ENCODE measurements around the gene OCSTAMP.

Gene OCSTAMP, protein sequence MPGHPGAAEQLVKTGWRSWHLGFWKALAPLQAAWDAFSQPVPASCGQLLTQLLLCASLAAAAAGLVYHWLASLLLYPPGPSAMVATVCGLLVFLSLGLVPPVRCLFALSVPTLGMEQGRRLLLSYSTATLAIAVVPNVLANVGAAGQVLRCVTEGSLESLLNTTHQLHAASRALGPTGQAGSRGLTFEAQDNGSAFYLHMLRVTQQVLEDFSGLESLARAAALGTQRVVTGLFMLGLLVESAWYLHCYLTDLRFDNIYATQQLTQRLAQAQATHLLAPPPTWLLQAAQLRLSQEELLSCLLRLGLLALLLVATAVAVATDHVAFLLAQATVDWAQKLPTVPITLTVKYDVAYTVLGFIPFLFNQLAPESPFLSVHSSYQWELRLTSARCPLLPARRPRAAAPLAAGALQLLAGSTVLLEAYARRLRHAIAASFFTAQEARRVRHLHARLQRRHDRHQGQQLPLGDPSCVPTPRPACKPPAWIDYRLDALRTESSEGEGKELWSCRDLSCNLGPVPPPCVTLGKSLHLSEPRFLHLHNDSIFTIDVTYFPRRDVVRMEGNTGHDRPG

DNA sequence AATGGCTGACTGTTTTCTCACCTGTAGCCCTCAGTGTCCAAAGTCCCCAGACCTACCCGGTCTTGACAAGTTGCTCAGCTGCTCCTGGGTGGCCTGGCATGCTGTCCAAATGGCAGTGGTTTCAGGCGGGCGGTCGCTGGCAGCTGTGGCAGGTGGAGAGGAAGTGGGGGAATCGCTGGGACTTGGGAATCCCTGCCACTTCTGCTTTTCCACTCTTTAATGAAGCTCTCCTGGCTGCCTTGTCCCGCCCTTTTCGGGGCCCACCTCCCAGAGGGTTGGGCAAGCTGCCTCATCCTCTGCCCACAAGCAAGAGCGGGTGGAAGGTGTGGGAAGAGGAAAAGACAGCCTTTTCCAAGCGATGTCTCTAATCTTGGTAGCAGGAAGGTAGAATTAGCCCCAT lies at the start of gene OCSTAMP:
TSS of gene OCSTAMP (minus strand) at position 194 of the 400 bp plus-strand sequence. CDS start at position 100, 94 bp downstream.
- DNase-seq, result no peak

DNA sequence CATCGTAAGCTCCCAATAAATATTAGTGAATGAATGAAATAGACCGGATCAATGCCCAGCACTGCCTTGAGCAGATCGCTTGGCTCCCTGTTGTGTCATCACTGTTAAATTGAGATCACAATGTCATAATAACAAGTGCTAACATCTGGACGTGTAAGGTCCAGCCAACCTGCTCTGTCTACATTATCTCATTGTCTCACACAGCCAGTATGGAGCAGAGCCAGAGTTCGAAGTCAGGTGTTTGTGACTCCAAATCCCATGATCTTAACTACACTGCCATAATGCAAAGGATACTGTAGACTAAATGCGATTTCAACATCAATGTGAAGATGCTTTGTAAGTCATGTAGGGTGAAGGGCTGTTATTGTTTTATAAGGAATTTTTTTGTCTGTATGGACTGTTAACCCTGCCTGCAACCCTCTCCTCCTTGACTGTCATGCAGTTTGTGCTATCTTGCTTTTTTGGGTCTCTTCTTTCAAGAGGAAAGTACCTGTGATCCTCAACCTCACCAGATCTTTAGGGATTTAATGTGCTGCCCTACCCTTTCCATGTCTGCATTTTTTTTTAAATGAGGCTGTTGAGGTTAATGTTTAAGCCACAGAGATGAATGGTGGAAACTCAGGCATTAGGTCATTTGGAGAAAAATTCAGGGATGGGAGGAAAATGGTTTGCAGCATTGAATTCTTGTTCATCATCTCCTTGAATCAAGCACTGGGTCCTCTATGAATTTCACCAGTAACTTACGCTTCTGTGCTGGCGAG lies 49.0 kb upstream of the OCSTAMP start:
- DNase-seq, result no peak

DNA sequence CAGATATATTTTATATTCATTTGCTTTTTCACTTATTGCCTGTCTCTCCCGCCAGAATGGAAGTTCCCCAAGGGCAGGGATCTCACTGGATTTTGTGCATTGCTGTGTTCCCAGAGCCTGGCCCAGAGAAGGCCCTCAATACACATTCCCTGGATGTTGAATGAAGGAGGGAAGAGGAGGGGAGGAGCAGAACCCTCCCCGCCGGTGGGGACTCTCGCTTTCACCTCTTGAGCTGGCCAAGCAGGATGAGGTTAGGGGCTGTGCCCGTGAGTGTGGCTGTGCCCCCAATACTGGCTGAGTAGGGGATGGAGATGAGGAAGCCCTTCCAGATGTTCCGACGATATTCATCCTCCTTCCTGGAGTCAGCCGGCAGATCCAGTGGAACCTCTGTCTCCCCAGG lies 45.5 kb upstream of the OCSTAMP start:
- no peak for DNase-seq

DNA sequence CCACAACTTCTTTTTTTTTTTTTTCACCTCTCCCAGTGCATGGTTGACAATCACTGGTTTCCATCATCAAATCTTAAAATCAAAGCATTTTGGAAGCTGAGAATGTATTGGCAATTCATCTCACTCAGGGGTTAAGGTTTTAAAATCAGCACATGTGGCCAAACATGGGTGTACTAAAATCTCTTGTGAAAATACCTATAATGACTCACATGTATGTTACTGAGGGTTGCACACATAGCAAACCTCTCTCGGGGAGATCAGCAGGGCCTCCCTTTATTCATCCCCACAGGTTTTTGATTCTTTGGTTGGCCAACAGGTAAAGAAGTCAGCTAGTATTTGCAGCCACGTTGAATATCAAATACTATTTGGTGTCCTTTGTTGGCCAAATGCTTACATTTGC lies 44.3 kb upstream of the OCSTAMP start:
- DNase-seq, result no peak

DNA sequence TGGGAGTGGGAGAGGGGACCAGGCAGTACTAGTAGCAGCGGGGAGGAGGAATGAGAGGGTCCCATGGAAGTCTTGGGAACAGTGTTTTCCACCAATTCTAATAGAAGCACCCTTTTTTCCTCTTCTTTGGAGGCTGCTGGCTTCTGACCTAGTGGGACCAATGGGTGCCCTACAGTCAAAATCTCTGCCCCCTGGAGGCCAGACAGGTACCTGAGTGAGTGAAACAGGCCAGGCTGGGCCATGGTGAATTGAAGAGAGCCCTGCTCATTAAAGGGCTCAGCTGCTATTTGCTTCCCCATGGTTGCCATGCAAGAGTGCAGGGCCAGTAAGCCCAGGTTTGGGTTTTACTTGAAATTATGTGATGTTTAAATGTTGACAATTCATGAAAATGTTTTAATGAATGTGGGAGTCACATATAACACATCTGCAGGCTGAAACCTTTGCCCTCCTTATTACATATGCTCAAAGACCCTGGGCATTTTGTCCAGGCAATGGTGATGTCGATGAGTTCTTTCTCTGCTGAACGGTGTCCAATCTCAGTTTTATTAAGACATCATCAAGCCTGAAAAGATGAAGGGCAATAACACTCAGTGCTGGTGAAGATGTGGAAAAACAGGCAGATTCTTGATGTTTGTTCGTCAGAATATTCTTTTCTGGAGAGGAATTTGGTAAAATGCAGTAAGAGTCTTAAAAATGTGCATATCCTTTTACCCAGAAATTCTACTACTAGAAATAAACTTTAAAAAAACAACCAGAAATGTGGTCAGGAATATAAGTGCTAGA lies 42.3 kb upstream of the OCSTAMP start:
- DNase-seq, result no peak

DNA sequence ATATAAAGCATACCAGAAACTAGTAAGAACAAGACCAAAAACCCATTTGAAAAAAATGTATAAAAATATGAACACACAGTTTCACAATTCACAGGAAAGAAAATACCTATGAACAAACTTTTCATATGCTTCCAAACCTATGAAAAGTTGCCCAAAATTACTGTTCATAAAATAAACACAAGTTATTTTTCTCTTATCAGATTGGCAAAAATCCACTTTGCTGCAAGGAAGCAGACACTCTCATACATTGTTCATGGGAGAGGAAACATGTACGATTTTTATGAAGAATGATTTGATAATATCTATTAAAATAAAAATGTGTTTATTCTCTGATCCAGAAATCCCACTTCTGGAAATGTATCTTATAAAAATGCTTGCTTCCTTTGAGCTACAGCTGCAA lies 40.0 kb upstream of the OCSTAMP start:
- no peak for DNase-seq

DNA sequence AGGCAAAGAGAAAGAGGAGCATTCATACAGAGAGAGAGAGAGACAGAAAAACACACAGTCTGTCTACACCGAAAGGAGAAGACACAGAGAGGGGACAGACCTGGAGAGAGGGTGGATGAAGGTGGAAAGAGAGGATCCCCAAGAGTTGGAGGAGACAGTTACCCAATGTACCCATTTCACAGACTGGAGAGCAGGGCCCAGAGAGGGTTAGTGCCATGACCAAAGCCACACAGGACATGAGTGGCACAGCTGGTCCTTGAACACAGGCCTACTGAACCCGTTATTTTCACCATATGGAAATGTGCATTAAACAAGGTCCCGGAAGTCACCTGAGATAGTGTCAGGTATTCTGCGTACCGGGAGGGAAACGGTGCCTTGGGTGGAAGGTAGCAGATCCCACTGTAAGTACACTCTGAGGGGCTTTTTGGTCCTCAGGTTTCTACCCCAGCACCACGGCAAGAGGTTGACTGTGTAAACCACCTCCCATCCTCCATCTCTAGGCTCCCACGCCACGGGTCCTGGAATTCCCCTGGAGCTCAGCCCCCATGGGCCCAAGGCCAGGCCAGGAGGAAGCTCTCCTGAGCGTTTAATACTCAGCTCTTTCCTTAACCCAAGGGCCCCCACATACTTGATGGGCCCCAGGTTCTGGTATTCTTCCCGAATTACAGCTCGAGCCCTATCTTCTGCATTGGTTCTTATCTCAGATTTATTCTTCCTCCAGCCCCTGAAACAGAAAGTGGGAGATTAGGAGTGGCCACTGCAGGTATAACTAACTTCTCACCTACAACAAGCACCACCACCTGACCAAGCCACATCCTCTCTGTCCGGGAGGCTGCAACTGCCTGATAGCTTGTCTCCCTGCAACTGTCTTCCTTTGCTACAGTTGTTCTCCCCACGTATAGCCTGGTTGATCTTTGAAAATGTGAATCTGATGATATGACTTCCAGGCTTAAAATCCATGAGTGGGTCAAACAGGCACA lies 38.4 kb upstream of the OCSTAMP start:
- DNase-seq, result no peak

DNA sequence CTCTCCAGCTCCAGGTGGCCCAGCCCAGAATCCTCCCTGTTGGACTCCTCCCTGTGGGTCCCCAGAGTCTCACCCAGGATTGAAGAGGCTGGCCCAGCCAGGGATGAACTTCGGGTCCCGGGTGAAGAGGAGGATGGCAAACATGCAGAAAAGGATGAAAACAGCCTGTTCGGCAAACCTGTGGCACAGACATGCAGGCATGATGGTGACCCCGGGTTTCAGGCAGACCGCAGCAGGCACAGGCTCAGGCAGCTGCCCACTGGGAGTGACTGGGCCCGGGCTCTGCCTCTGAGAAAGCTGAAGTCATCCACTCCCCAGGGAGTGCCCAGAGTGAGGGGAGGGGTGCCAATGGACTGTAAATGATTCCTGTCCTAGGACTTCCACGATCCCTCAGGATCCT lies 37.5 kb upstream of the OCSTAMP start:
- DNase-seq, result no peak

DNA sequence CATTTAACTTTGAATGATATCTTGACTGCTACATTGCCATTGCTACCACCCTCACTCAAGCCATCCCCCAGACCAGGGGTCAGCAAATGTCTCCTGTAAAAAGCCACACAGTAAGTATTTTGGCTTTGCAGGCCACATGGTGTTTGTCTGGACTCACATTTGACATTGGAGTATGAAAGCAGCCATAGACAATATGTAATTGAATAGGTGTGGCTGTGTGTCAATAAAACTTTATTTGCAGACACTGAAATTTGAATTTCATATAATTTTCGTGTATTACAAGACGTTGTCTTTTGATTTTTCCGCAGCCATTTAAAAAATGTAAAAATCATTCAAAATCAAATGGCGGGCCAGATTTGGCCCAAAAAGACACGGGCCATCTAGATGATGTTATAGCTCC lies 36.3 kb upstream of the OCSTAMP start:
- no peak for DNase-seq

DNA sequence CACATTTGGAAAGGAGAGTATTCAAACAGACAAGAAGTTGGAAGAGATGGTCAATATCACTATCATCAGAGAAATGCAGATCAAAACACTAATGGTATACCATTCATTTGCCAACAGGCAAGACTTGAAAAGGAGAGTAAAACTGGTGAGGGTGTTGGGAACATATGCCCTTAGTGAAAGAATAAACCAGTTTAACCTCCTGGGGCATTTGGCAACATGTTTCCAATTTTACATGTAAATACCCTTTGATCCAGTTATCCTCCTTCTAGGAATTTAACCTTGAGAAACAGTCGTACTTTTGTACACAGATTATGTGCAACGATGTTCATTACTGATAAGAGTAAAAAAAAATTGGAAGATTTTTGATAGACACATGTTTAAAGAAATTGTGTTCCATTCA lies 34.1 kb upstream of the OCSTAMP start:
- DNase-seq, result no peak

DNA sequence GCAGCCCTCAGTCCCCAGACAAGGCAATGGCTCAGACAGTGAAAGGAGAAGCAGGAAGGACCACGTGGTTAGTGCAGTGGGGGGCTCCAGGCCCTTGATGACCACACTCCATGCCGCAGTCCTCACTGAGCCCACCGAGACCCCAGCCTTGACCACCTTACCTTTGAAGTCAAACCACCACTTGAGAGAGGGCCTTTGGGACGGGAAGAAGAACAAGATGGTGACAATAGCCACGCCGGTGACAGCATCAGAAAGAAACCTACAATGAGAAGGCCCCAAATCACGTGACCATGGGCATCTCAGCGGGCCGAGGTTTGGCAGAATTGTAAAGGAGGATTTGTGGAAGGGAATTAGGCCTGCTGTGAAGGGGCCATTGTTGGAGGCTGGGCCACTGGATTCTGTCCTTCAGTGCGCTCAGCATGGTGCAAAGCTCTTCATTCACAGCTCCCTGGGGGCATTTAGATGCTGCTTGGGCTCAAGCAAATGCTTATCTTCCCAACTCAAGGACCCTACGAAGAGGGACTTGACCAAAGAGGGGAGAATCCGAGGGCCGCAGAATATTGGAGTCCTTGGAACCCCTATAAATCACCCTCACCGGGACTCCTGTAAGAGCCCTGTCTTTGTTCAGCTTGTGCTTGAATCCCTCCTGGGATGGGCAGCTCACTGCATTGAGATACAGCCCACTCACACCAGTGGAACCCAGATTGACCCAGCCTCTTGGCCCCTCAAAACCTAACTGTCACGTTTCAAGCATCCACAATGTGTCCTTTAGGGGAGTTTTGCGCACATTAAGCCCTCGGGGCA lies 33.2 kb upstream of the OCSTAMP start:
- no peak for DNase-seq

DNA sequence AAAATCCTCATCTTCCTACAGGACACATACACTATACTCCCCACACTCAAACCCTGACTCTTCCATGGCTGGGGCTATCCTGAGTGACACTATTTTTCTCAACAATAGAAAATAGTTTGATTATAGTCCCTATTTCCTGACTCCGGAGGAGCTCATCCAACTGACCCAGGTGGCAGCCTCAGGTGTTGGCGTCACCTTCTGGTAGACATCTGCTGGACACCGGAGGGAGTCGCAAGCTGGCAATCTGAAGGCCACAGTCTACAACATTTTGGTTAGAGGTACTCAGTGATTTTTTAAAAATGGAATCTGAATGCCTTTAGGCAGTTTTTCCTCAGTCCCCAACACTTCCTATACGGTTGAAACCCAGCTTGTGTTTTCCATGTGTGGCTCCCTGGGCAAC lies 32.2 kb upstream of the OCSTAMP start:
- no peak for DNase-seq

DNA sequence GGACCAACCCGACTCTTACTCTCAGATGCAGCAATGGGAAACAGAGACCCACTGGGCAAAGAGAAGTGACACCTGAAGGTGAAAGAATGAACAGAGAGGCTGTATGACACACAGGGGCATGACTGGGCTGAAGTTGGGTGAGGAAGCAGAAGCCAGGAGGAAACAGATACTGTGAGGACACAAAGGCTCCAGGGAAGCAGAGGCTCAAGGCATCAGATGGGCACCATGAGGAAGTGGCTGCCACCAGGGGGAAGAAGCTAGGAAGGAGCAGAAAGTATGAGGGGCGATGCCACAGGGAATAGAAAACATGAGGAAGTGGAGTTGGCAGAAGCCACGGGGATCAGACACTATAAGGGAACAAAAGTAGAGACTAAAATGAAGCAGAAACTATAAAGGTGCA lies 30.9 kb upstream of the OCSTAMP start:
- no peak for DNase-seq

DNA sequence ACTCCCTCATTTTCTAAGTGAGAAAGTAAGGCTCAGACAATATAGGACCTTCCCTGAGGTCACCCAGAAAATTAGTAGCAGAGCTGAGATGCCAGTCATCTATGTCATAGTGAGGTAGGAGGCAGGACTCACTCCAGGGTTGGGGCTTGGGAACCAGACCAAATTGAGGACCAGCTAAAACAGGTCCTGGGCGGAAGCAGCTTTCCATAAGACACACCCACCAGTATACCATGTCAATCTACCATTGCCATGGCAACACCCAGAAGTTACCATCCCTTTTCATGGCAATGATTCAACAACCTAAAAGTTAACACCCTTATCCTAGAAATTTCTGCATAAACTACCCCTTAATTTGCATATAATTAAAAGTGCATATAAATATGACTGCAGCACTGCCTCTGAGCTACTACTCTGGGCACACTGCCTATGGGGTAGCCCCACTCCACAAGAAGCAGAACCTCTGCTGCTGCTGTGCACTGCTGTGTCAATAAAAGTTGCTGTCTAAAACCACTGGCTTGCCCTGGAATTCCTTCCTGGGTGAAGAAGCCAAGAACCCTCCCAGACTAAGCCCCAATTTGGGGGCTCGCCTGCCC lies 30.3 kb upstream of the OCSTAMP start:
- no peak for DNase-seq

DNA sequence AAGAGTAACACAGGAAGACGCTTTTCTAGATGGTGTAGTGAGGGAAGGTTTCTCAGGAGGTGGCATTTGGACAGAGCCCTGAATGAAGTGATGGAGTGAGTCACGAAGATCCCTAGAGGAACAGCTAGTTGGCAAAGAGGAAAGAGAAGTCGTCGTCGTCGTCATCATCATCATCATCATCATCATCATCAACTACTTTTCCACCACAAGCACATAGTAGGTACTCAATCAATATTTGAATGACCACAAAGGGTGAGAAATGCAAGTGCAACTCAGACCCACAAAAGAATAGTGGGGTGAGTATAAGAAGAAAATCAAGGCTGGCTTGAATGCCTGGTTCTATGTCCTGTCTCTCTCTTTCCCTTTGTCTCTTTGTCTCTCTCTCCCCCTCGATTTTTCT lies 28.3 kb upstream of the OCSTAMP start:
- no peak for DNase-seq

DNA sequence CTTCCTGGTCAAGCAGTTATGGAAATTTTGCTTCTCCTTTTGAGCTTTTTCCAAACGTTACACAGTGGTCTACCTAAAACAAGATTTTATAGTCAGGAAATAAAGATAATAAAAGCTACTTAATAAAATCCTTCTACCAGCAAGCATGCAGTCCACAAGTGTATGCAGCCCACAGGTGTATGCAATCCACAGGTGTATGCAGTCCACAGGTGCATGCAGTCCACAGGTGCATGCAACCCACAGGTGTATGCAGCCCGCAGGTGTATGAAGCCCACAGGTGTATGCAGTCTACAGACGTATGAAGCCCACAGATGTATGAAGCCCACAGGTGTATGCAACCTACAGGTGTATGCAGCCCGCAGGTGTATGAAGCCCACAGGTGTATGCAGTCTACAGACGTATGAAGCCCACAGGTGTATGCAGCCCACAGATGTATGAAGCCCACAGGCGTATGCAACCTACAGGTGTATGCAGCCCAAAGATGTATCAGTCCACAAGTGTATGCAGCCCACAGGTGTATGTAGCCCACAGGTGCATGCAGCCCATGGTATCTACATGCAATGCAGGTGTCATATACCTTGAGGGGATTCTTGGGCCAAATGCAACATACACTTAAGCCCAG lies 26.4 kb upstream of the OCSTAMP start:
- DNase-seq, result no peak

DNA sequence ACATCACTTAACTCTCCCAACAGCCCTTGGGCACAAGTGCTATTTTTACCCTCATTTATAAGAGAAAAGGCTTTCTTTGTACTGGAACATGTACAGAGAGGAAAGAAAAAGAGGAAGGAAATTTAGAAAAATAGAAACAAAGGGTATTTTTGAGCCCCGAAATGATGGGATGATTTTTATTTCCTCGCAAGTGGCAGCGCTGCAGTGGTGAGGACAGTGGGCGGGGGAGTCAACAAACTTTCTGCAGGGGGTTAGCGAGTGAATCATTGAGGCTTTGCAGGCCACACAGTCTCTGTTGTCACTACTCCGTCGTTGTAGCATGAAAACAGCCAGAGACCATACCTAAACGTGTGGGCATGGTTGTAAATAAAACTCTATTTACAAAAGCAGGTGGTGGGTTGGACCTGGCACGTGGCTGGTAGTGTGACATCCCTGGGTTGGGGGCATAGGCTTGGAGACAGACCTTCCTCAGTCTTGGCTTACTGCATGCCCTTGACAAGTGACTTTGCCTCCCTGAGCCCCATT lies 25.5 kb upstream of the OCSTAMP start:
- DNase-seq, result no peak

DNA sequence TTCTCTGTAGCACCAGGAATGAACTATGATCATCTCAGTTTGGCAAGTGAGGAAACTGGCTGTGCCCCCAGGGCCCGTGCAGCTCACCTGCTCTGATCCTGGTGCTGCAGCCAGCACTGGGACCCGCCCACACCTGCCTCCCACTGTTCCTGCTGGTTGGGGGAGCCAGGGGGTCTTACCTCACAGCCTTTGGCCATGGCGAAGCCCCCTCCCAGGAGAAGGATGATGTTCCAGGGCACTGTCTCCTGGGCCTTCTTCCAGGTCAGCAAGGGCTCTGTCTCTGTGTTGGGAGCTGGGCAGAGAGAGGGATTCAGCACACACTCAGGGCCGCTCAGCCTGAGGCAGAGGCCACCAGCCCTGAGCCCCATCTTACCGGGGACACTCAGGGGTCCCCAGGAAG lies 24.9 kb upstream of the OCSTAMP start:
- DNase-seq, result no peak

DNA sequence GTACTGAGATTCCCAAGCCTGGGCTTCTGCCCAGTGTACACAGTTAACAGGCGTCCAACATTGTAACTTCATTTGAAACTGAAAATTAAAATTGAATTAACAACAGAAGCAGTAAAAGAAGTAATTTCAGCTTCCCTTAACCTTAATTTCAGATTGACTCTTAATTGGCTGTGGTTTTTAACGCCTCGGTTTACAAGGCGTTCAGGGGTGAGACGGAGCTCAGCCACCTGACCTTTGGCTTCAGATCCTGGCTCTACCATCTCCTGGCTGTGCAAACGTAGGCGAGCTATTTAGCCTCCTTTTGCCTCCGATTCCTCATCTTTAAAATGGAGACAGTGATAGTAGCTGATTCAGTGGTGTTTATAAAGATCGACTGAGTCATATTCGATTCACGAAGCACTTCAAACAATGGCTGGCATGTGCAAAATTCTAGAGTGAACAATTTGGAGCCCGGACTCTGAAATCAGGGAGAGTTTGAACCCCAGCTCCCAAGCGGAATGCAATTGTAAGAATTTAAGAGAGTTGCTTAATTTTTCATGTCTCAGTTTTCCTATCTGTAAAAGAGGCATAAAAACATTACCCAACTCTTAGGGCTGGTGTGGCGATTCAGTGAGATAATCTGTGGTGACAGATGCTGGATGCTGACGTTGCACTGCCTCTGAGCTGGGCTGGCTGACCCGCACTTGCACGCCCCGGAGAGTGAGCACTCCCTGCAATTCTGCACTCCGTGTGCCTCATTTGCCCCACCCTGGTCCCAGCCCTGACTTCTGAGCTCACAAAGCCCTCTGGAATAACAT lies 23.5 kb upstream of the OCSTAMP start:
- no peak for DNase-seq
